IgD-negative memory B cell (primary cell): Measurements from ENCODE around the gene CCDC9B. TPM values are rescaled to one million over a fixed set of nuclear protein-coding genes. Genes with fewer than 3 reads are reported as not detected.
A peak's percentile ranks its signal among the peaks of the same experiment; 100 is the strongest.

Experiments
- H3K27ac Mint-ChIP-seq, 3 donors: one replicate each; pipeline ENCODE4 v1.8.0; 2020 to 2022; ENCODE audit warnings: mild to moderate bottlenecking in 3 of 3, mixed read lengths in 3 of 3, moderate library complexity in 1 of 3
- H3K27me3 Mint-ChIP-seq: one replicate; pipeline ENCODE4 v1.8.0; 2021; ENCODE audit warnings: mixed read lengths
- H3K36me3 Mint-ChIP-seq: one replicate; pipeline ENCODE4 v1.8.0; 2020; ENCODE audit warnings: mild to moderate bottlenecking, mixed read lengths
- H3K4me1 Mint-ChIP-seq, 3 donors: one replicate each; pipeline ENCODE4 v1.8.0; 2020 to 2022; ENCODE audit warnings: mixed read lengths in 3 of 3, mild to moderate bottlenecking in 1 of 3
- H3K4me3 Mint-ChIP-seq, 4 donors: one replicate each; pipeline ENCODE4 v1.8.0; 2020 to 2022; ENCODE audit warnings: mild to moderate bottlenecking in 4 of 4, mixed read lengths in 4 of 4, moderate library complexity in 3 of 4
- H3K9me3 Mint-ChIP-seq, 3 donors: one replicate each; pipeline ENCODE4 v1.8.0; 2020 to 2021; ENCODE audit warnings: mixed read lengths in 3 of 3, mild to moderate bottlenecking in 1 of 3
- polyA plus RNA-seq: library from polyadenylated mRNA; unstranded; fragments of 300-500 nt; fragmentation: Illumina TruSeq; gene quantifications from one replicate; pipeline ENCODE4 v1.2.3, GENCODE V29; 2021

The CCDC9B gene
- polyA plus RNA-seq, 1 donor from 2014 or later: 0.11 TPM

- Mint-ChIP-seq H3K4me1 (peaks cover 0 to 11% (median 9%) of the 10 kb centered on the region in 3 donors), H3K27me3 (peaks cover 1% of the 10 kb centered on the region), H3K27ac (no peak overlapping the region), H3K9me3 (no peaks in the 10 kb centered on the region), H3K4me3 (no peak overlapping the region), H3K36me3 (peaks cover 3% of the 10 kb centered on the region)
Measured at GRCh38 chr15:40331637-40332036, 9.1 kb downstream of the CCDC9B start.

- Mint-ChIP-seq H3K27me3 (peaks cover 1% of the 10 kb centered on the region), H3K4me1 (peaks cover 0 to 11% (median 10%) of the 10 kb centered on the region in 3 donors), H3K9me3 (no peaks in the 10 kb centered on the region), H3K36me3 (peaks cover 3% of the 10 kb centered on the region), H3K4me3 (peak overlapping the region in 1 of 4 donors; percentile 43), H3K27ac (no peak overlapping the region)
Measured at GRCh38 chr15:40331026-40331425, 9.7 kb downstream of the CCDC9B start.

- Mint-ChIP-seq H3K4me1 (peaks cover 0 to 14% (median 11%) of the 10 kb centered on the region in 3 donors), H3K27ac (no peak overlapping the region), H3K27me3 (peaks cover 1% of the 10 kb centered on the region), H3K36me3 (peaks cover 3% of the 10 kb centered on the region), H3K9me3 (no peaks in the 10 kb centered on the region), H3K4me3 (no peak overlapping the region)
Measured at GRCh38 chr15:40330368-40330836, 10.3 kb downstream of the CCDC9B start.

GRCh38 chr15:40329804-40330203 lies 10.9 kb downstream of the CCDC9B start:
- Mint-ChIP-seq H3K9me3 (no peaks in the 10 kb centered on the region), H3K27me3 (peaks cover 1% of the 10 kb centered on the region), H3K36me3 (peaks cover 3% of the 10 kb centered on the region), H3K27ac (no peak overlapping the region), H3K4me3 (no peak overlapping the region), H3K4me1 (peaks cover 4 to 17% (median 15%) of the 10 kb centered on the region in 3 donors)

GRCh38 chr15:40328751-40329150 lies 12.0 kb downstream of the CCDC9B start:
- Mint-ChIP-seq H3K27ac (no peak overlapping the region), H3K9me3 (no peaks in the 10 kb centered on the region), H3K4me3 (no peak overlapping the region)

GRCh38 chr15:40328176-40328575 lies 12.6 kb downstream of the CCDC9B start:
- H3K4me1 Mint-ChIP-seq: peaks cover 7 to 11% (median 9%) of the 10 kb centered on the region in 3 donors
- no peaks in the 10 kb centered on the region for H3K27me3 Mint-ChIP-seq
- peaks cover 3% of the 10 kb centered on the region for H3K36me3 Mint-ChIP-seq
- no peak overlapping the region for H3K27ac Mint-ChIP-seq
- no peaks in the 10 kb centered on the region for H3K9me3 Mint-ChIP-seq
- no peak overlapping the region for H3K4me3 Mint-ChIP-seq

More at GRCh38 chr15:40328751-40329150, 12.0 kb downstream of the CCDC9B start:
- Mint-ChIP-seq H3K27me3 (no peaks in the 10 kb centered on the region), H3K4me1 (peaks cover 4 to 13% (median 10%) of the 10 kb centered on the region in 3 donors), H3K36me3 (peaks cover 3% of the 10 kb centered on the region)

GRCh38 chr15:40327457-40327856 lies 13.3 kb downstream of the CCDC9B start:
- H3K27ac Mint-ChIP-seq: no peak overlapping the region
- no peaks in the 10 kb centered on the region for H3K27me3 Mint-ChIP-seq
- no peak overlapping the region for H3K4me3 Mint-ChIP-seq
- no peaks in the 10 kb centered on the region for H3K9me3 Mint-ChIP-seq
- peaks cover 3% of the 10 kb centered on the region for H3K36me3 Mint-ChIP-seq
- H3K4me1 Mint-ChIP-seq: peaks cover 9 to 13% (median 10%) of the 10 kb centered on the region in 3 donors

- Mint-ChIP-seq H3K27ac (peak overlapping the region in 2 of 3 donors; percentile 67 to 90), H3K36me3 (peaks cover 3% of the 10 kb centered on the region), H3K4me3 (peak overlapping the region in 3 of 4 donors; percentile 77 to 91 (median 89)), H3K9me3 (no peaks in the 10 kb centered on the region), H3K27me3 (no peaks in the 10 kb centered on the region), H3K4me1 (peaks cover 12 to 19% (median 16%) of the 10 kb centered on the region in 3 donors)
Measured at GRCh38 chr15:40325700-40326099, 15.0 kb downstream of the CCDC9B start.

GRCh38 chr15:40325188-40325587 lies 15.6 kb downstream of the CCDC9B start:
- H3K9me3 Mint-ChIP-seq: no peaks in the 10 kb centered on the region
- peaks cover 14 to 19% (median 17%) of the 10 kb centered on the region in 3 donors for H3K4me1 Mint-ChIP-seq
- H3K27ac Mint-ChIP-seq: peak overlapping the region in 2 of 3 donors; percentile 67 to 90
- H3K27me3 Mint-ChIP-seq: no peaks in the 10 kb centered on the region
- H3K4me3 Mint-ChIP-seq: peak overlapping the region; percentile 77 to 91 (median 85)
- peaks cover 3% of the 10 kb centered on the region for H3K36me3 Mint-ChIP-seq

GRCh38 chr15:40323953-40324937 lies 16.5 kb downstream of the CCDC9B start:
- Mint-ChIP-seq H3K36me3 (peaks cover 3% of the 10 kb centered on the region), H3K27me3 (peaks cover 1% of the 10 kb centered on the region), H3K4me3 (peak overlapping the region; percentile 77 to 91 (median 85)), H3K4me1 (peaks cover 15 to 19% (median 17%) of the 10 kb centered on the region in 3 donors), H3K9me3 (no peaks in the 10 kb centered on the region), H3K27ac (peak overlapping the region in 2 of 3 donors; percentile 67 to 90)

GRCh38 chr15:40323239-40323952 lies 17.3 kb downstream of the CCDC9B start, which contains the start of gene INAFM2:
TSS of gene INAFM2 (plus strand) at chr15:40323692. CDS start at chr15:40324056, 364 bp downstream.
- Mint-ChIP-seq H3K36me3 (peaks cover 1% of the 10 kb centered on the region), H3K4me1 (peaks cover 14 to 19% (median 17%) of the 10 kb centered on the region in 3 donors), H3K27me3 (peaks cover 2% of the 10 kb centered on the region), H3K27ac (peak within 1 kb of the TSS in 2 of 3 donors; percentile 19 to 40), H3K9me3 (no peaks in the 10 kb centered on the region), H3K4me3 (peak within 1 kb of the TSS; percentile 81 to 94 (median 92))

- no peaks in the 10 kb centered on the region for H3K9me3 Mint-ChIP-seq
- H3K36me3 Mint-ChIP-seq: peaks cover 1% of the 10 kb centered on the region
- peaks cover 5% of the 10 kb centered on the region for H3K27me3 Mint-ChIP-seq
- H3K4me3 Mint-ChIP-seq: peak overlapping the region; percentile 80 to 94 (median 86)
- peak overlapping the region in 2 of 3 donors; percentile 19 to 40 for H3K27ac Mint-ChIP-seq
- H3K4me1 Mint-ChIP-seq: peaks cover 14 to 19% (median 17%) of the 10 kb centered on the region in 3 donors
Measured at GRCh38 chr15:40322531-40323238, 18.1 kb downstream of the CCDC9B start.

- H3K27me3 Mint-ChIP-seq: peaks cover 5% of the 10 kb centered on the region
- peaks cover 17 to 25% (median 20%) of the 10 kb centered on the region in 3 donors for H3K4me1 Mint-ChIP-seq
- H3K9me3 Mint-ChIP-seq: no peaks in the 10 kb centered on the region
- H3K27ac Mint-ChIP-seq: peak overlapping the region; percentile 0 to 78 (median 40)
- H3K36me3 Mint-ChIP-seq: peaks cover 1% of the 10 kb centered on the region
- peak overlapping the region in 2 of 4 donors; percentile 4 to 78 for H3K4me3 Mint-ChIP-seq
Measured at GRCh38 chr15:40320931-40321371, 19.8 kb downstream of the CCDC9B start.

GRCh38 chr15:40320409-40320808 lies 20.3 kb downstream of the CCDC9B start:
- Mint-ChIP-seq H3K36me3 (peaks cover 1% of the 10 kb centered on the region), H3K27ac (no peak overlapping the region), H3K4me1 (peaks cover 17 to 25% (median 17%) of the 10 kb centered on the region in 3 donors)

More at GRCh38 chr15:40320409-40320808, 20.3 kb downstream of the CCDC9B start:
- H3K4me3 Mint-ChIP-seq: peak overlapping the region in 1 of 4 donors; percentile 78
- peaks cover 6% of the 10 kb centered on the region for H3K27me3 Mint-ChIP-seq
- H3K9me3 Mint-ChIP-seq: no peaks in the 10 kb centered on the region
